WTC11 (cell line): ENCODE data around the gene NEK10. TPM values are rescaled to one million over a fixed set of nuclear protein-coding genes. Genes with fewer than 3 reads are reported as not detected.

Experiments
- ATAC-seq: fragments of 200-7000 bp; cut with Tn5 transposase; 2 replicates; pipeline ENCODE4 v1.10.0; 2021; ENCODE audit warnings: mild to moderate bottlenecking, moderate library complexity
- CTCF ChIA-PET: fragments of 300-600 bp; sonication (Branson Sonifier 250); formaldehyde crosslinking; loops from one replicate; lab custom pipeline; 2021; ENCODE audit warnings: antibody characterized with exemption; lab: Charles Lee
- POLR2A ChIA-PET: fragments of 350-600 bp; sonication (Branson Sonifier 250); formaldehyde crosslinking; loops from one replicate; lab custom pipeline; 2021; ENCODE audit warnings: antibody characterized with exemption; lab: Charles Lee
- DNase-seq: peaks from one replicate; pipeline ENCODE4 v3.0.0; 2021; ENCODE audit warnings: low spot score
- H3K27ac Mint-ChIP-seq: 2 replicates; pipeline ENCODE4 v1.8.0; 2021; ENCODE audit warnings: mixed read lengths
- H3K27me3 Mint-ChIP-seq: 2 replicates; pipeline ENCODE4 v1.8.0; 2021; ENCODE audit warnings: low read depth, mild to moderate bottlenecking, moderate library complexity, mixed read lengths
- H3K36me3 Mint-ChIP-seq: 2 replicates; pipeline ENCODE4 v1.8.0; 2021; ENCODE audit warnings: mixed read lengths
- H3K4me1 Mint-ChIP-seq: 2 replicates; pipeline ENCODE4 v1.8.0; 2022; ENCODE audit warnings: mixed read lengths
- H3K4me3 Mint-ChIP-seq: 2 replicates; pipeline ENCODE4 v1.8.0; 2021; ENCODE audit warnings: mild to moderate bottlenecking, moderate library complexity, mixed read lengths
- H3K9me3 Mint-ChIP-seq: 2 replicates; pipeline ENCODE4 v1.8.0; 2021; ENCODE audit warnings: mixed read lengths
- ATF1 ChIP-seq: sonication (generic); formaldehyde crosslinking; IDR thresholded peaks from 2 replicates; pipeline ENCODE4 v1.8.1; 2023; ENCODE audit warnings: mild to moderate bottlenecking, moderate library complexity, missing genetic modification reagents
- FOXK1 ChIP-seq: sonication (generic); formaldehyde crosslinking; IDR thresholded peaks from 2 replicates; pipeline ENCODE4 v1.8.0; 2022; ENCODE audit warnings: mild to moderate bottlenecking, moderate library complexity, missing genetic modification reagents
- FOXP1 ChIP-seq: sonication (generic); formaldehyde crosslinking; IDR thresholded peaks from 2 replicates; pipeline ENCODE4 v1.8.0; 2022; ENCODE audit warnings: missing genetic modification reagents, mild to moderate bottlenecking, moderate library complexity, borderline replicate concordance
- FOXP4 ChIP-seq: sonication (generic); formaldehyde crosslinking; IDR thresholded peaks from 2 replicates; pipeline ENCODE4 v1.8.0; 2022; ENCODE audit warnings: mild to moderate bottlenecking, missing genetic modification reagents
- GRHL2 ChIP-seq: fragments of 250-450 bp; sonication (Bioruptor Pico); IDR thresholded peaks from 2 replicates; pipeline ENCODE4 v1.8.0; 2022; ENCODE audit warnings: mild to moderate bottlenecking, moderate library complexity; ENCODE audit not compliant: insufficient replicate concordance, severe bottlenecking
- MXD4 ChIP-seq: fragments of 250-450 bp; sonication (Bioruptor Pico); IDR thresholded peaks from 2 replicates; pipeline ENCODE4 v1.8.0; 2021; ENCODE audit warnings: mild to moderate bottlenecking, moderate library complexity, borderline replicate concordance
- NFATC4 ChIP-seq: fragments of 250-450 bp; sonication (Bioruptor Pico); IDR thresholded peaks from 2 replicates; pipeline ENCODE4 v1.9.0; 2021; ENCODE audit warnings: mild to moderate bottlenecking
- NFYB ChIP-seq: sonication (generic); formaldehyde crosslinking; conservative IDR thresholded peaks from 2 replicates; pipeline ENCODE4 v1.8.0; 2022; ENCODE audit warnings: low read depth, missing genetic modification reagents
- NR1H2 ChIP-seq: sonication (generic); formaldehyde crosslinking; IDR thresholded peaks from 2 replicates; pipeline ENCODE4 v1.9.0; 2021; ENCODE audit warnings: mild to moderate bottlenecking, moderate library complexity, missing genetic modification reagents
- NR3C1 ChIP-seq: sonication (generic); formaldehyde crosslinking; conservative IDR thresholded peaks from 2 replicates; pipeline ENCODE4 v1.8.1; 2023; ENCODE audit warnings: low read depth, mild to moderate bottlenecking, missing genetic modification reagents
- PREB ChIP-seq: sonication (generic); formaldehyde crosslinking; IDR thresholded peaks from 2 replicates; pipeline ENCODE4 v1.8.1; 2022; ENCODE audit warnings: mild to moderate bottlenecking, missing genetic modification reagents, moderate library complexity, borderline replicate concordance
- RORB ChIP-seq: fragments of 250-450 bp; sonication (Bioruptor Pico); IDR thresholded peaks from 2 replicates; pipeline ENCODE4 v1.9.0; 2021; ENCODE audit warnings: mild to moderate bottlenecking
- SP1 ChIP-seq: sonication (generic); formaldehyde crosslinking; conservative IDR thresholded peaks from 2 replicates; pipeline ENCODE4 v1.8.1; 2022; ENCODE audit warnings: missing genetic modification reagents
- TEAD1 ChIP-seq: sonication (generic); formaldehyde crosslinking; IDR thresholded peaks from 2 replicates; pipeline ENCODE4 v1.8.0; 2022; ENCODE audit warnings: mild to moderate bottlenecking, missing genetic modification reagents
- ZMAT4 ChIP-seq: fragments of 250-450 bp; sonication (Bioruptor Pico); IDR thresholded peaks from 2 replicates; pipeline ENCODE4 v1.9.0; 2021; ENCODE audit warnings: mild to moderate bottlenecking
- ZNF138 ChIP-seq: sonication (generic); formaldehyde crosslinking; conservative IDR thresholded peaks from 2 replicates; pipeline ENCODE4 v1.8.1; 2022; ENCODE audit warnings: mild to moderate bottlenecking, moderate library complexity, missing genetic modification reagents
- ZNF232 ChIP-seq: sonication (generic); formaldehyde crosslinking; IDR thresholded peaks from 2 replicates; pipeline ENCODE4 v1.8.0; 2022; ENCODE audit warnings: mild to moderate bottlenecking, missing genetic modification reagents
- ZNF532 ChIP-seq: fragments of 250-450 bp; sonication (Bioruptor Pico); IDR thresholded peaks from 2 replicates; pipeline ENCODE4 v1.9.0; 2021; ENCODE audit warnings: mild to moderate bottlenecking, borderline replicate concordance
- total RNA-seq: library from RNA; stranded (reverse); gene quantifications from 3 replicates; pipeline ENCODE4 v1.2.3, GENCODE V29; 2021
- TF ChIP-seq, protein P1 (sequence below): fragments of 250-450 bp; sonication (Bioruptor Pico); IDR thresholded peaks from 2 replicates; pipeline ENCODE4 v1.9.0; 2021; ENCODE audit warnings: mild to moderate bottlenecking

NEK10 gene
- total RNA-seq, 1 experiment from 2014 or later = 0.37 TPM

GRCh38 chr3:27094721-27095120, 274.5 kb downstream of the NEK10 start:
- CTCF ChIA-PET = no interaction called here
- ATAC-seq (no peak), DNase-seq (no peak)
- H3K4me3 Mint-ChIP-seq = no peak overlapping the region
- peaks cover 20% of the 10 kb centered on the region for H3K9me3 Mint-ChIP-seq
- H3K27me3 Mint-ChIP-seq = no peaks in the 10 kb centered on the region; the same call in 1 of the 2 replicates
- H3K36me3 Mint-ChIP-seq = peaks cover 10% of the 10 kb centered on the region
- POLR2A ChIA-PET = no interaction called here
- no peak for TF ChIP-seq PREB
- TF ChIP-seq FOXK1 (CRISPR knock-in tag) = no peak
- TF ChIP-seq FOXP4 (CRISPR knock-in tag) = no peak
- no peak for TF ChIP-seq ZNF532
- no peak for TF ChIP-seq GRHL2 (CRISPR knock-in tag)
- no peak for TF ChIP-seq NFYB (CRISPR knock-in tag)
- TF ChIP-seq RORB (CRISPR knock-in tag) = no peak
- no peak for TF ChIP-seq NR3C1 (CRISPR knock-in tag)
- no peak for TF ChIP-seq ATF1 (CRISPR knock-in tag)
- TF ChIP-seq FOXP1 (CRISPR knock-in tag) = no peak
- TF ChIP-seq NR1H2 = no peak
- TF ChIP-seq ZNF232 (CRISPR knock-in tag) = no peak
- TF ChIP-seq, protein P1, sequence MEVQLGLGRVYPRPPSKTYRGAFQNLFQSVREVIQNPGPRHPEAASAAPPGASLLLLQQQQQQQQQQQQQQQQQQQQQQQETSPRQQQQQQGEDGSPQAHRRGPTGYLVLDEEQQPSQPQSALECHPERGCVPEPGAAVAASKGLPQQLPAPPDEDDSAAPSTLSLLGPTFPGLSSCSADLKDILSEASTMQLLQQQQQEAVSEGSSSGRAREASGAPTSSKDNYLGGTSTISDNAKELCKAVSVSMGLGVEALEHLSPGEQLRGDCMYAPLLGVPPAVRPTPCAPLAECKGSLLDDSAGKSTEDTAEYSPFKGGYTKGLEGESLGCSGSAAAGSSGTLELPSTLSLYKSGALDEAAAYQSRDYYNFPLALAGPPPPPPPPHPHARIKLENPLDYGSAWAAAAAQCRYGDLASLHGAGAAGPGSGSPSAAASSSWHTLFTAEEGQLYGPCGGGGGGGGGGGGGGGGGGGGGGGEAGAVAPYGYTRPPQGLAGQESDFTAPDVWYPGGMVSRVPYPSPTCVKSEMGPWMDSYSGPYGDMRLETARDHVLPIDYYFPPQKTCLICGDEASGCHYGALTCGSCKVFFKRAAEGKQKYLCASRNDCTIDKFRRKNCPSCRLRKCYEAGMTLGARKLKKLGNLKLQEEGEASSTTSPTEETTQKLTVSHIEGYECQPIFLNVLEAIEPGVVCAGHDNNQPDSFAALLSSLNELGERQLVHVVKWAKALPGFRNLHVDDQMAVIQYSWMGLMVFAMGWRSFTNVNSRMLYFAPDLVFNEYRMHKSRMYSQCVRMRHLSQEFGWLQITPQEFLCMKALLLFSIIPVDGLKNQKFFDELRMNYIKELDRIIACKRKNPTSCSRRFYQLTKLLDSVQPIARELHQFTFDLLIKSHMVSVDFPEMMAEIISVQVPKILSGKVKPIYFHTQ (CRISPR knock-in tag) = no peak
- TF ChIP-seq NFATC4 (CRISPR knock-in tag) = no peak
- no peak for TF ChIP-seq ZMAT4 (CRISPR knock-in tag)
- TF ChIP-seq ZNF138 (CRISPR knock-in tag) = no peak
- TF ChIP-seq MXD4 = no peak
- no peak for TF ChIP-seq TEAD1 (CRISPR knock-in tag)
- no peak for TF ChIP-seq SP1 (CRISPR knock-in tag)
- no peak overlapping the region for H3K27ac Mint-ChIP-seq
- peaks cover 17% of the 10 kb centered on the region for H3K4me1 Mint-ChIP-seq
